HG03066 (cell line): ENCODE data around the gene TRPC4AP.

Experiments used
- ATAC-seq: cut with Tn5 transposase; IDR thresholded peaks from one replicate; pipeline ENCODE4 v1.9.1; 2021; ENCODE audit warnings: low read depth; ENCODE audit not compliant: unreplicated experiment

The TRPC4AP gene

GRCh38 chr20:35003211-35004031 is 89.2 kb downstream of the TRPC4AP start:
- ATAC-seq = no peak

DNA sequence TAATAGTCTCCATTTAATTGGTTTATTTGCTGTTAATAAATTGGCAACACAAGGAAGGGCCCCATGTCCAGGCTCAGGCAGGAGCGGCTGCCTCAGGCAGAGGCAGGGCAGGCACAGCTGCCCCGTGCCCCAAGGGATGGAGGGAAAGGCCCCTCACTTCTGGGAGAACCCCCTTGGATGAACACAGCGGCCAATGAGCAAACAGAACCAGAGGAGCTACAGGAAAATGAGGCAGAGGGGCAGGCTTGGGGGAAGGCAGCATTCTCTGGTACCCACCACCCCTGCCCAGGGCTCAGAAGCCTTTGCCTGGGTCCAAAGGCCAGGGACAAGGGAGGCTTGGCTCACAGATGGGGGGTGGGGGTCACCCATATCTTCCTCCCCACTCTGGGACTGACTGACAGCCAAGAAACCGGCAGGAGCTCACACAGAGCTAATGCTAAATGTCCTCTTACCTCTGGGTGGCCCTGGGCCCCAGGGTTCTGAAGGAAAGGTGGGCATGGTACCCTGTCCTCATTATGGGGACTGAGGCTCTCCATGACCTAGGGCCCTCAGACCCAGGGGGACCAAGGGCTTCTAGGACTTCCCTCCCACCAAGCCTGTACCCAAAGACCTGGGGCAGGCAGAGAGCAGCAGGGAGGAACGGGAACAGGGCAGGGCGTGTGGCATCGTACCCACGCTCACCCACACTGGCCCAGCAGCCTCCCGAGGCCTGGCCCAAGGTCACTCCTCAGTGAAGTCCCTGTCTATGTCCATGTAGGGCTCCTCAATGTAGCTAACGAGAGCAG is 90.0 kb downstream of the TRPC4AP start:
- no peak for ATAC-seq

DNA sequence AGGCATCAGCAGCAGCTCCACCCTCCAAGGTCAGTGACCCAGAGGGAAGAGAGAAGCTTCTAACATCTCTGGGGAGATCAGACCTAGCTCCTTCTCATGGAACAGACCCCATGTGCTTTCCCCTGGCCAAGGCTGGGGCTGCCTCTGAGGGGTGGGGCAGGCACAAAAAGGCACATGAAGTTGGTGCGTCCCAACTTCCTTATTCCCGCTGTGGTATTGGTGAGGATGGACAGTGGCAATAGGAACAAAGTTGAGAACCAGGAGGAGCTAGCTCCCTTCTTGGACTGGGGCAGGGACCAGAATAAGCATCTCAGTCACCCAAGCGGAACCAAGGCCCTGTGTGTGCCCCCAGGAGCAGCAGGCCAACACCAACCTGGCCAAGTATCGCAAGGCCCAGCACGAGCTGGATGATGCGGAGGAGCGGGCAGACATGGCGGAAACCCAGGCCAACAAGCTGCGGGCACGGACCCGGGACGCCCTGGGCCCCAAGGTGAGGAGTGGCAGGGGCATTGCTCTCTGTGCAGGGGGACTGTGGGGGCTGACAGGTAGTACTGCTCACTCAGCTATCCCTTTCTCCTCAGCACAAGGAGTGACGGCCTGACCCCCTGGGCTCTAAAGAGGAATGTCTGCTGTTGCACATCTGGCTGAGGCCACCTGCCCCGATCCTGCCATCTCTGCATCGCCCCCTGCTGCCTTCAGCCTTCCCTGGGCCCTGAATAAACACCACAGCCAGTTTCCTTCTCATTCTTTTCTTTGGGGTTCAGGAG is 90.8 kb downstream of the TRPC4AP start:
- no peak for ATAC-seq

DNA sequence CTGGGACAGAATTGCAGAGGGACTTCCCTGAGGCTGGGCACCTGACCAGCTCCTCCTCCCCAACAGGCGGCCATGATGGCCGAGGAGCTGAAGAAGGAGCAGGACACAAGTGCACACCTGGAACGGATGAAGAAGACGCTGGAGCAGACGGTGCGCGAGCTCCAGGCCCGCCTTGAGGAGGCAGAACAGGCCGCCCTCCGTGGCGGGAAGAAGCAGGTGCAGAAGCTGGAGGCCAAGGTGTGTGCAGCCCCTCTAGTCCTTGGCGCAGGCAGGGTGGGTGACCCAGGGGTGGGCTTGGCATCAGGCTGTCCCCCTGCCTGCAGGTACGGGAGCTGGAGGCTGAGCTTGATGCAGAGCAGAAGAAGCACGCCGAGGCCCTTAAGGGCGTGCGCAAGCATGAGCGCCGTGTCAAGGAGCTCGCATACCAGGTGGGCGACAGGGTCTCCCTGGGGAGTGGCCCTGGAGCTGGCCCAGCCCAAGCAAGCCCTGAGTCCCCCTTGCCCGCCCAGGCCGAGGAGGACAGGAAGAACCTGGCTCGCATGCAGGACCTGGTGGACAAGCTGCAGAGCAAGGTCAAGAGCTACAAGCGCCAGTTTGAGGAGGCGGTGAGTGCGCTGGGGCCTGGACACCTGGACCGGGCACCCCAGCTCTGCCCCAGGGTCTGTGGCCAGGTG is 91.5 kb downstream of the TRPC4AP start:
- no peak for ATAC-seq

- ATAC-seq = no peak
Measured at GRCh38 chr20:35000311-35000921, 92.2 kb downstream of the TRPC4AP start.

- no peak for ATAC-seq
Measured at GRCh38 chr20:34999782-35000181, 92.8 kb downstream of the TRPC4AP start.

GRCh38 chr20:34999021-34999451 is 93.6 kb downstream of the TRPC4AP start:
- ATAC-seq = no peak

DNA sequence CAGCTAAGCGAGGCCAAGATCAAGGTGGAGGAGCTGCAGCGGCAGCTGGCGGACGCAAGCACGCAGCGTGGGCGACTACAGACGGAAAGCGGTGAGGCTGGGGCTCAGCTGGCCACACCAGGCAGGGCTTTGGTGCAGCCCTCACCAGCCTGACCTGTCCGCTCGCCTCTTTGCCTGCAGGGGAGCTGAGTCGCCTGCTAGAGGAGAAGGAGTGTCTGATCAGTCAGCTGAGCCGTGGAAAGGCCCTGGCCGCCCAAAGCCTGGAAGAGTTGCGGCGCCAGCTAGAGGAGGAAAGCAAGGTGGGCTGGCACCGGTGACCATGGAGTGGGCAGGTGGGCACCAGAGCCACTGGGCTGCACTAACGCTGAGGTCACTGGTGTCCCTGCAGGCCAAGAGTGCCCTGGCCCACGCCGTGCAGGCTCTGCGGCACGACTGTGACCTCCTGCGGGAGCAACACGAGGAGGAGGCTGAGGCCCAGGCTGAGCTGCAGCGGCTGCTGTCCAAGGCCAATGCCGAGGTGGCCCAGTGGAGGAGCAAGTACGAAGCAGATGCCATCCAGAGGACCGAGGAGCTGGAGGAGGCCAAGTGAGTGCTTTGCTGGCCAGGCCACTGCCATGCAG is 94.2 kb downstream of the TRPC4AP start:
- ATAC-seq = no peak

GRCh38 chr20:34997774-34998173 is 94.8 kb downstream of the TRPC4AP start:
- no peak for ATAC-seq

DNA sequence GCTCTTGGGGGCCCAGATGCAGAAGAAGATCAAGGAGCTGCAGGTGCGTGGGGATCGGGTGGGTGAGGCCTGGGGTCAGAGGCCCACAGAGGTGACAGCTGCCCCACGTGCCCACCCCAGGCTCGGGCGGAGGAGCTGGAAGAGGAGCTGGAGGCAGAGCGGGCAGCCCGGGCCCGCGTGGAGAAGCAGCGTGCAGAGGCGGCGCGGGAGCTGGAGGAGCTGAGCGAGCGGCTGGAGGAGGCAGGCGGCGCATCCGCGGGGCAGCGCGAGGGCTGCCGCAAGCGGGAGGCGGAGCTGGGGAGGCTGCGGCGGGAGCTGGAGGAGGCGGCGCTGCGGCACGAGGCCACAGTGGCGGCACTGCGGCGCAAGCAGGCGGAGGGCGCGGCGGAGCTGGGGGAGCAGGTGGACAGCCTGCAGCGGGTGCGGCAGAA is 95.5 kb downstream of the TRPC4AP start:
- ATAC-seq = no peak

DNA sequence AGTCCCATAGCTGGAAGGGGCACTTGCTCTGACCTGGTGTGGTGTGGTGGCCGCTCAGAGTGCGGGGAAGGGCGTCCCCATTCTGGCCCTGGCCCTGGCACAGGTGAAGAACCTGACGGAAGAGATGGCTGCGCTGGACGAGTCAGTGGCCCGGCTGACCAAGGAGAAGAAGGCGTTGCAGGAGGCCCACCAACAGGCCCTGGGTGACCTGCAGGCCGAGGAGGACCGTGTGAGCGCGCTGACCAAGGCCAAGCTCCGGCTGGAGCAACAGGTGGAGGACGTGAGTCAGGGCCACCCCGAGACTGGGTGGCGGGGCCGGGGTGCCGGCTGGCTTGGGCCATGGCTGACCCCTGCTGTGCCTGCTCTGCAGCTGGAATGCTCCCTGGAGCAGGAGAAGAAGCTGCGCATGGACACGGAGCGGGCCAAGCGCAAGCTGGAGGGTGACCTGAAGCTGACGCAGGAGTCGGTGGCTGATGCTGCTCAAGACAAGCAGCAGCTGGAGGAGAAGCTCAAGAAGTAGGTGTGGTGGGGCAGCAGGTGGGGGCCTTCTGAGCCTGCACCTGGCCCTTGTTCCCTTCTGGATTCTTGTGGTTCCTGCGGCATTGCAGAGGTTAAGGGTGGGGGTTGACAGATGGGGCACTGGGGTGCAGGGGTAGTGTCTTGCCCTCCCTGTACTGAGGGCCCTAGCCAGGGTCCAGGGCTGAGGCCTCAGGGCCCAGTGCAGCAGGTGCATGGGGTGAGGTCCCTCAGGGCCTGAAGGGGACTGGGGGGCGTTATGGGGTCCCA is 96.2 kb downstream of the TRPC4AP start:
- no peak for ATAC-seq

GRCh38 chr20:34995696-34996095 is 96.9 kb downstream of the TRPC4AP start:
- ATAC-seq = no peak

GRCh38 chr20:34995192-34995591 is 97.4 kb downstream of the TRPC4AP start:
- no peak for ATAC-seq

GRCh38 chr20:34994509-34995131 is 98.0 kb downstream of the TRPC4AP start:
- ATAC-seq = no peak

DNA sequence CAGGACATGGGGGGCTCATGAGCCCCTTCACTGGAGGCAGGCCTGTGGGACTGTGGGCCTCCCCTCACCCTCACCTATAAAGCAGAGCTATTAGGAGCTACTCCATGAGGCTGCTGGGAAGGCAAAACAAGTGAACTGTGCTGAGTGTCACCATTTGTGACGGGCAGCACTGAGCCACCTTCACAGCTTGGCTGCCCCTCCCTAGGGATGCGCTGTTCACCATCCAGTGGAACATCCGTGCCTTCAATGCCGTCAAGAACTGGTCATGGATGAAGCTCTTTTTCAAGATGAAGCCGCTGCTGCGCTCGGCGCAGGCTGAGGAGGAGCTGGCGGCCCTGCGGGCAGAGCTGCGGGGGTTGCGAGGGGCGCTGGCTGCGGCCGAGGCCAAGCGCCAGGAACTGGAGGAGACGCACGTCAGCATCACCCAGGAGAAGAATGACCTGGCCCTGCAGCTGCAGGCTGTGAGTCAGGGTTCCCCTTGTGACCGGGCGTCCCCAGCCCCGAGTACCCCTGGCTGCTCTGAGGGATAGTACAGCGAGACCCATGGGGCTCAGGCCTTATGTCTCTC is 98.6 kb downstream of the TRPC4AP start:
- ATAC-seq = no peak

- ATAC-seq = no peak
Measured at GRCh38 chr20:34992751-34993417, 99.7 kb downstream of the TRPC4AP start.

DNA sequence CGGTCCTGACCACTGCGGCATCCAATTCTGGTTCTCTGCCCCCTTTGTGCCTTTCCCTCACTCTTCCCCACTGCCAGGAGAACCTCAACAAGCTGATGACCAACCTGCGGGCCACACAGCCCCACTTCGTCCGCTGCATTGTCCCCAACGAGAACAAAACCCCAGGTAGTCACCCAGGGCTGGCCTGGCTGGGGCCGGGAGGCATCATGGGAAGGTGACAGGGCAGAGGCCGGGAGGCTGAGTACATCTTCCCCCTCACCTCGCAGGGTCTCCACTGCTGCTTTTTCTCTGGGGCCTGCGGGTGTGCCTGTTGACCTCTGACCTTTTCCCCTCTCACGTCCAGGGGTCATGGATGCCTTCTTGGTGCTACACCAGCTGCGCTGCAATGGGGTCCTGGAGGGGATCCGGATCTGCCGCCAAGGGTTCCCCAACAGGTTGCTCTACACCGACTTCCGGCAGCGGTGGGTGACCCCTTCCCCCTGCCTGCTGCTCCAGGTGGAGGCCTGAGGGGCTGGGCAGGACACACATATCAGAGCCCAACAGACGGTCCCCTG is 101.9 kb downstream of the TRPC4AP start:
- ATAC-seq = no peak
